ENCODE measurements around the gene SHB.

SHB gene

DNA sequence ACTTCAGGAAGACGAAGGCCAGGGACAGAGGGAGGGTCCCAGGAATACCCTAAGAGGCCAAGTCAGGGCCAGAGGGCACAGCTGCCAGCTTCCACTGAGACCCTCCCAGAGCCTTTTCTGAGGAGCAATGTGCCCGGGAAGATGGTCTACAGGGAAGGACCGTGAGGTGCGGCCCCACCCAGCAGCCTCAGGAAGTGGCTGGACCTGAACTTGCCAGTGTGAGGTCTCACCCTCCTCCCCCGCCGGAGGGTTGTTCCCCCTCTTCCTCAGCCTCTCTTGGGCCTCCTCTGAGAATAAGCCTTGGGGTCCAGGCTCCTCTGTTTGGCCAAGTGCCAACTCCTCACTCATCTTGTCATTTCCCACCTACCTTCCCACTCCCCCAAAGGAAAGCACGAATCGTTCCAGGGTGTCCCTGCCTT, 151.7 kb downstream of the SHB start:
- no peak for TF ChIP-seq CTCF (IDR thresholded peaks at IDR 0.05; ENCODE audit: insufficient read depth, low read length, poor library complexity, severe bottlenecking)
- Histone ChIP-seq H3K4me3 (replicated peaks; ENCODE audit: low read depth, low read length) (no peak overlapping the region), H3K27me3 (replicated peaks; ENCODE audit: control insufficient read depth, insufficient read depth, low read length) (no peaks in the 10 kb centered on the region), H3K36me3 (ENCODE audit: control insufficient read depth, insufficient read depth, low read length) (no peaks in the 10 kb centered on the region; the same call in 1 of the 2 replicates)
- no peak for DNase-seq (ENCODE audit: extremely low read depth, insufficient read length)

DNA sequence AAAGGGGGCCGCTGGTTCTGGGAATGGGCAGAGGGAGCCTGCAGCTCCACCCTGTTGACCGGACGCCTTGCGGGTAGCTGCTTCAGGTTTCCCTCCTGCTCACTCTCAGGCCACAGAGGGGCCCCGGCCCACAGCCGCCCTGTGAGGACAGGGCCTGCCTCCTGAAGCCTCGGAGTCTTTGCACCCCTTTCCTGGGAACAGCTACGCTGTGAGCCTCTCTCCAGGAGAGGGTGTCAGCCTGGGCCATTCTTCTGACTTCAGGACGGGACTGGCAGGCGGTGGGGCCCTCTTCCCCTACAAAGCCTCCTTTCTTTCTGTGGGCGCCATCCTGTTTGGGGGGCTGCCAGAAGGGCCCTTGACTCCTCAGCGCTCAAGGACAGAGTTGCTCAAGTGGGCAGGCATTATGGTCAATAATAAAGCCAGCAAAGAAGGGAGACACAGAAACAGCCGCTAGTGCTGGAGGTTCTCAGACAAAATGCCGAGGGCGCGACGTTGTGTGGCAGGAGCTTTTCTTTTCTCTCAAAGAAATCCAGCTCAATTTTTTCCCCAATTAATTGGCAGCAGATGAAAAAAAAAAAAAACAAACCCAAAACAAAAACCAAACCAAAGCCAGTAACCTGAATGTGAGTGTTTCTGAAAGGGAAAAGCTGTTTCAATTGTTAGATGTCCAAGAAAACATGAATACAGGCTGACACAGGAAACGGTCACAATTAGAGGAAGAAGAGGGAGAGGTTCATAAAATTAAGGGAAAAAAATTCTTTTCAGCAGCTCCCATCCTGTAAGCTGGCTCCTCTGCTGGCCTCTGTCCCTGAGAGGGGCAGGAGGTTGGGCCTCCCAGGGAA, 152.3 kb downstream of the SHB start:
- H3K27me3 ChIP-seq (replicated peaks; ENCODE audit: control insufficient read depth, insufficient read depth, low read length) = no peaks in the 10 kb centered on the region
- DNase-seq (ENCODE audit: extremely low read depth, insufficient read length) = no peak
- H3K4me3 ChIP-seq (replicated peaks; ENCODE audit: low read depth, low read length) = no peak overlapping the region
- TF ChIP-seq CTCF (IDR thresholded peaks at IDR 0.05; ENCODE audit: insufficient read depth, low read length, poor library complexity, severe bottlenecking) = no peak
- no peaks in the 10 kb centered on the region; the same call in 1 of the 2 replicates for H3K36me3 ChIP-seq (ENCODE audit: control insufficient read depth, insufficient read depth, low read length)

- Histone ChIP-seq H3K36me3 (ENCODE audit: control insufficient read depth, insufficient read depth, low read length) (no peaks in the 10 kb centered on the region; the same call in 1 of the 2 replicates), H3K27me3 (replicated peaks; ENCODE audit: control insufficient read depth, insufficient read depth, low read length) (no peaks in the 10 kb centered on the region), H3K4me3 (replicated peaks; ENCODE audit: low read depth, low read length) (no peak overlapping the region)
- no peak for DNase-seq (ENCODE audit: extremely low read depth, insufficient read length)
- no peak for TF ChIP-seq CTCF (IDR thresholded peaks at IDR 0.05; ENCODE audit: insufficient read depth, low read length, poor library complexity, severe bottlenecking)
Observed at GRCh38 chr9:37915911-37916470, 153.0 kb downstream of the SHB start.

DNA sequence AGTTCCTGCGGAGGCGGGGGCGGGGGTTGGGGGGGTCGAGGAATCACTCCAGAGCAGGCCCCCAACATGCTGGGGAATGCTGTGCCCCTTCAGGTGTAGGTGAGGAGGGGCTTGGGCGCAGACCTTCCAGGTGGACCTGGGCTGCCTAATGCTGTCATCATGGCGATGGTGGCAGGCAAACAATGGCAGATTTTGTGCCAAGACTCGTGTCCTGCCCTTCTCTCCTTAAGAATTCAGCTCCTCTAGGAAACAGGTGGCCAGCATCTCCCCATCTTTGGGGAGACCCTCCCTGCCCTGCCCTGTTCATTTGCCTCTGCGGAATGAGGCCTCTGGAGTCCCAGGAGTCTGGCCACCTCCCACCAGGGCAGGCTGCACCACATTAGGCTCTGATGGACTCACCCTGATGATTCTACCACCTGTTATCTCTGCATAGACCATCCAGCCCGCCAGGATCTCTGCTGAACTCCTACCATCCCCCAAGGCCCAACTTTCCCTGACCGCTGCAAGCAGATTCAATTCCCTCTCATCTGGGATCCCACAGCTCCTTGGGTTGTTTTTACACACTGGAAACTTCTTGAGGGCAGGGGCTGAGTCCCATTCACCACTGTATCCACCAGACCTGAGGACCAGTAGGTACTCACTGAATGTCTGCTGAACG, 154.2 kb downstream of the SHB start:
- H3K27me3 ChIP-seq (replicated peaks; ENCODE audit: control insufficient read depth, insufficient read depth, low read length) = no peaks in the 10 kb centered on the region
- DNase-seq (ENCODE audit: extremely low read depth, insufficient read length) = no peak
- no peak for TF ChIP-seq CTCF (IDR thresholded peaks at IDR 0.05; ENCODE audit: insufficient read depth, low read length, poor library complexity, severe bottlenecking)
- H3K4me3 ChIP-seq (replicated peaks; ENCODE audit: low read depth, low read length) = no peak overlapping the region
- no peaks in the 10 kb centered on the region; the same call in 1 of the 2 replicates for H3K36me3 ChIP-seq (ENCODE audit: control insufficient read depth, insufficient read depth, low read length)

DNA sequence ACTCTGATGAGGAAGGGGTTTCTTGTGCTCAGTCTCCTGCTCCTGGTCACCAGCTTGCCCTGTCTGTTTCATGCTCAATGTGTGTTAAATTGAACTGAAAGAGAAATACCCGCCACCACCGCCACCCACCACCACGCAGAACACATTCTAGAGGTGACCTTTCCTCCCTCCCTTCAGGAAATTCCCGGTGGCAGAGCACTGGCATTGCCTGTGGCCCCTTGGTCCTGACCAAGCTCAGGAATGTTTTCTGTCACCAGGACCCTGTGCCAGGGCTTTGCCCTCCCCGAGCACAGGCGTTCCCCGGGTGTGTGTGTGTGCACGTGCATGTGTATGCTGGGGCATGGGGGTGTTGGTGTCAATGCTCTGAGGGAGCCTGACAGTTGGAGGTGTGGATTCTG, 154.9 kb downstream of the SHB start:
- no peak for TF ChIP-seq CTCF (IDR thresholded peaks at IDR 0.05; ENCODE audit: insufficient read depth, low read length, poor library complexity, severe bottlenecking)
- DNase-seq (ENCODE audit: extremely low read depth, insufficient read length) = no peak
- Histone ChIP-seq H3K27me3 (replicated peaks; ENCODE audit: control insufficient read depth, insufficient read depth, low read length) (no peaks in the 10 kb centered on the region), H3K36me3 (ENCODE audit: control insufficient read depth, insufficient read depth, low read length) (no peaks in the 10 kb centered on the region; the same call in 1 of the 2 replicates), H3K4me3 (replicated peaks; ENCODE audit: low read depth, low read length) (no peak overlapping the region)

Measured in GM06990 (cell line).